Muscle layer of duodenum (tissue), 2 donors: ENCODE data around the gene PHACTR1.

ENCODE experiments used
- H3K27ac ChIP-seq: one replicate; pipeline ENCODE4 v1.7.0; 2013; ENCODE audit warnings: mild to moderate bottlenecking, low read length
- H3K27me3 ChIP-seq: one replicate; pipeline ENCODE4 v1.7.0; 2013; ENCODE audit warnings: low read depth, mild to moderate bottlenecking, control low read depth, low read length
- H3K36me3 ChIP-seq, 2 donors: one replicate each; pipeline ENCODE4 v1.7.0; 2013; ENCODE audit warnings: low read length in 2 of 2, control low read depth in 1 of 2, mild to moderate bottlenecking in 1 of 2; ENCODE audit not compliant: insufficient read depth in 2 of 2, control insufficient read depth in 1 of 2
- H3K4me1 ChIP-seq, 2 donors: one replicate each; pipeline ENCODE4 v1.7.0; 2013; ENCODE audit warnings: low read length in 2 of 2, mild to moderate bottlenecking in 2 of 2, control low read depth in 1 of 2, moderate library complexity in 1 of 2; ENCODE audit not compliant: insufficient read depth in 2 of 2, control insufficient read depth in 1 of 2
- H3K4me3 ChIP-seq, 2 donors: one replicate each; pipeline ENCODE4 v1.7.0; 2013; ENCODE audit warnings: low read length in 2 of 2, low read depth in 1 of 2, mild to moderate bottlenecking in 1 of 2
- H3K9me3 ChIP-seq, 2 donors: one replicate each; pipeline ENCODE4 v1.7.0; 2013; ENCODE audit warnings: low read length in 2 of 2, control low read depth in 1 of 2, mild to moderate bottlenecking in 1 of 2; ENCODE audit not compliant: control insufficient read depth in 1 of 2
- donor health status: healthy.

The PHACTR1 gene

DNA sequence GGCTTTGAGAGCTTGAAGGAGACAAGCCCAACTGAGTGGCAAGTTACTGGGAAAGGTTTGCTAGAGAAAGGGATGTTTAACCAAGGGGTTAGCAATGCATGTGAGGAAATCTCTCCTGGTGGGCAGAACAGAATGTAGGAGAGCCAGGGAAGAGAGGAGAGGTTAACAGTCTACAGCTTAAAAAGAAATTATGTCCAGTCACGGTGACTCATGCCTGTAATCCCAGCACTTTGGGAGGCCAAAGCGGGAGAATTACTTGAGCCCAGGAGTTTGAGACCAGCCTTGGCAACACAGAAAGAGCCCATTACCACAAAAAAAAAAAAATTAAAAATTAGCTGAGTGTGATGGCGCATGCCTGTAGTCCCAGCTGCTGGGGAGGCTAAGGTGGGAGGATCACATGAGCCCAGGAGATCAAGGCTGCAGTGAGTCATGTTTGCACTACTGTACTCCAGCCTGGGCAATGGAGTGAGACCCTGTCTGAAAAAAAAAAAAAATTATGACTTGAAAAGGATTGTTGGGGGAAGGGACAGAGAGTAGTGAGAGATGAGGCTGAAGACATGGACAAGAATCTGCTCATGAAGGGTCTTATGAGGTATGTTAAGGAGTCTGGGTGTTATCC is 346.8 kb downstream of the PHACTR1 start:
- Histone ChIP-seq H3K9me3 (no peaks in the 10 kb centered on the region), H3K27me3 (no peaks in the 10 kb centered on the region), H3K4me1 (no peaks in the 10 kb centered on the region), H3K36me3 (no peaks in the 10 kb centered on the region), H3K27ac (no peak overlapping the region), H3K4me3 (no peak overlapping the region)

DNA sequence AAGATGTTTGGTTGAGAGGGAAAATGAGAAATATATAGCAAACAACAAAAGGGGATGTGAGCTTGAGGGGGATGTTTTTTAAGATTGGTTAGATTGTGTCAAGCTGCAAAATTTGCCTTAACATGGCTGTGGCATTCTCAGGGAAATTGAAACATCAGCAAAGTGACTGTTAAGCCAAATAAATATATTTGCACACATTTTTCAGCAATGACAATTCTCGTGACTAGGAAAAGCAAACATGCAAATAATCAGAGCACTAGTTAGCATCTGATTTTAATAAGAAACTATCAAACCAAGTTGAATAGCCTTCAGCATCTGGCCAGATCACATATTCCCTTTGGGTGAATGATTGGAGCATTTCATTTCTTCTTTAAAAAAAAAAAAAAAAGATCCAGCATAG is 349.0 kb downstream of the PHACTR1 start:
- no peaks in the 10 kb centered on the region for H3K36me3 ChIP-seq
- H3K4me3 ChIP-seq = no peak overlapping the region
- no peaks in the 10 kb centered on the region for H3K27me3 ChIP-seq
- no peak overlapping the region for H3K27ac ChIP-seq
- H3K4me1 ChIP-seq = no peaks in the 10 kb centered on the region
- H3K9me3 ChIP-seq = no peaks in the 10 kb centered on the region

DNA sequence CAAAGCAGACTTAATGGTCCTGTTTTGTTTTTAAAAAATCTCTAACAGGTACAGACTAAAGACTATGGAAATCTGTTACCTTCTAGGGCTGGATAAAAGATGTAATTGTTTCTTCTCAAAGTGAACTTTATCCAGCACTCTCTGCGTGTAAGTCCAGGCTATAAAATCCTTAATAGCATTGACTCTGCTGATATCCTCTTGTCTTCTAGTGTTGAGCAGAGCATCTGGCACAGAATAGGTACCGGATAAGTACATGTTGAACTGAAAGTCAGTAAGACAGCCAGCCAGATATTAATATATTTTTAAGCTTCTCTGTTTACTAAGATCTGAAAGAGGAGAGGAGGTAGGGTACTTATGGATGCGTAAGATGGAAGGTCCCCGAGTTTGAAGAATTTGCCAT is 349.5 kb downstream of the PHACTR1 start:
- H3K4me1 ChIP-seq = no peaks in the 10 kb centered on the region
- H3K27ac ChIP-seq = no peak overlapping the region
- no peaks in the 10 kb centered on the region for H3K9me3 ChIP-seq
- no peak overlapping the region for H3K4me3 ChIP-seq
- H3K27me3 ChIP-seq = no peaks in the 10 kb centered on the region
- no peaks in the 10 kb centered on the region for H3K36me3 ChIP-seq

DNA sequence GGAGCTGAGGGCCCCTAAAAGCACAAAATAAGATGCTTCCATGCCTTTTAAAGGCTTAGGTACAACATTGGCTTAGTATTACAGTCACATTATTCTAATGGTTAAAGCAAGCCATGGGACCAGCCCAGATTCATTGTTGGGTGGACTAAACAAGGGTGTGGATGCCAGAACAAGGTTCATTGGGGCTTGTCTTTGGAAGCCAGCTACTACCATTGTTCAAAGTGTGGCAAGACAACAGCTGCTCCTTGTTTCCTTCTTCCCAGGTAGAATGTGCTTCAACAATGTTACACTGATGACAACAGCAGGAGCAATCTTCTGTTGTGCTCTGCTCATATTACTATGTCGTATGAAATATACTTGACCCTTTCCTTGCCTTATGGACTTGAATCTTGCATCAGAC is 350.3 kb downstream of the PHACTR1 start:
- Histone ChIP-seq H3K4me3 (no peak overlapping the region), H3K27me3 (no peaks in the 10 kb centered on the region), H3K27ac (no peak overlapping the region), H3K9me3 (no peaks in the 10 kb centered on the region), H3K4me1 (no peaks in the 10 kb centered on the region), H3K36me3 (no peaks in the 10 kb centered on the region)

DNA sequence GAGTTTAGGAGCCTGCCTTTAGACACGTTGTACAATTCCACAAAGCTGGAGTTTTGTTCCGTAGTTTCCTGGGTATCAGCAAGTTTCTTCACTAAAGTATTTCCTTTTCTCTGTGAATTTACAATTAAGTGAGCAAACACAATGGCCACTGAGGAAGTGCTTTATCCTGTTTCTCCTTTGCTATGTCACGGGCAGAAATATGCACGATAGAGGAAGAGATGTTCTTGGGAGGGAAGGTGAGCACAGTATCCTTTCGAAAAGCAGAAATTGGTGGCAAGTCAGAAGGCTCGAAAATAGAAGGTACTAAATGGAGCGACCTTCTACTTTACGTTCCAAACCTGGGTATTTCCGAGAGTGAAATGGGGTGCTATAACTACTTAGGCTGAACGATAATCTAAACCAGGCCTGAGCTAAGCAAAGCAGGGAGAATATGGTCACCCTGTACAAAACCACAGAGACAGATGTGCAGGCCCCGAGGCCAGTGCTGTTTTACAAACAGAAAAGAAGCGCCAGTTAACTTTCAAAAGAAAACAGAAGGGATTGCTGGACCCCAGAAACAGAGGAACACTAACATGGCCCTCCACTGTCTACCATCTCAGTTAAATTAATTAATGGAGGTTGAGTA is 352.1 kb downstream of the PHACTR1 start:
- no peaks in the 10 kb centered on the region for H3K36me3 ChIP-seq
- H3K4me1 ChIP-seq = no peaks in the 10 kb centered on the region
- no peak overlapping the region for H3K4me3 ChIP-seq
- H3K27me3 ChIP-seq = no peaks in the 10 kb centered on the region
- no peaks in the 10 kb centered on the region for H3K9me3 ChIP-seq
- H3K27ac ChIP-seq = no peak overlapping the region

DNA sequence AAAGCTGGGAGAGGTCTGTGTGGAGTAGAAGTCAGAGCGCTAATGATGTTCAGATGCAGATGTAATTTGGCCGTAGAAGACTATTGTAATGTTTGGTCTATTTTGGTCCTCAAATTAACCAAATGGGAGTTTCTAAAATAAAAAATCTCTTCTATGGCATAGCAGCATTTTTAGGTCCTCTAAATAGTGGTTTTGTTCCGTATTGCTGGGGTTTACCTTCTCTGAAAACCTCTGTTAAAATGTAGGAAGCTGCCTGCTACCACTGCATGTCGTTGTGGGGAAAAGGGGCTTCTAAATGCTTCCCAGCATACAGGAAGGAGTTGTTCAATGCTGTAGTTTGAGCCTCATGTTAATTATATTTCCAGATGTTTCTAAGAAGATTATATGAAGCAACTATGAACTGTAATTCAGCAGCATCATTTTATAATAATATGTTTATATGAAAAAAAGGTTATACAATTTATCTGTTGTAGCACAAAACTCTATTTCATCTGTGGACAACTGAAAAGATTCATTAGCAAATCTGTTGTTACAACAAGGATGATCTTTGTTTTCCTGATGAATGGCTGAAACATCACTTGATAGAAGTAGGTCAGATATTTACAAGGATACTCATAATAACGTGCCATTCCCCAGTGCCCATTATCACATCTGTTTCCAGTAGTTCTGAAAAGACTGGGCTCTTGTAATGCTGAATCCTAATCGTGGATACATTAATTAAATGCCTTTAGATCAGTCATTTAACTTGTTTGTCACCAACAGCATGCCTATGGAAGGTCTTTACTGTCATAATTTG is 355.2 kb downstream of the PHACTR1 start:
- H3K9me3 ChIP-seq = no peaks in the 10 kb centered on the region
- no peaks in the 10 kb centered on the region for H3K27me3 ChIP-seq
- H3K27ac ChIP-seq = no peak overlapping the region
- H3K4me1 ChIP-seq = no peaks in the 10 kb centered on the region
- H3K36me3 ChIP-seq = no peaks in the 10 kb centered on the region
- H3K4me3 ChIP-seq = no peak overlapping the region

DNA sequence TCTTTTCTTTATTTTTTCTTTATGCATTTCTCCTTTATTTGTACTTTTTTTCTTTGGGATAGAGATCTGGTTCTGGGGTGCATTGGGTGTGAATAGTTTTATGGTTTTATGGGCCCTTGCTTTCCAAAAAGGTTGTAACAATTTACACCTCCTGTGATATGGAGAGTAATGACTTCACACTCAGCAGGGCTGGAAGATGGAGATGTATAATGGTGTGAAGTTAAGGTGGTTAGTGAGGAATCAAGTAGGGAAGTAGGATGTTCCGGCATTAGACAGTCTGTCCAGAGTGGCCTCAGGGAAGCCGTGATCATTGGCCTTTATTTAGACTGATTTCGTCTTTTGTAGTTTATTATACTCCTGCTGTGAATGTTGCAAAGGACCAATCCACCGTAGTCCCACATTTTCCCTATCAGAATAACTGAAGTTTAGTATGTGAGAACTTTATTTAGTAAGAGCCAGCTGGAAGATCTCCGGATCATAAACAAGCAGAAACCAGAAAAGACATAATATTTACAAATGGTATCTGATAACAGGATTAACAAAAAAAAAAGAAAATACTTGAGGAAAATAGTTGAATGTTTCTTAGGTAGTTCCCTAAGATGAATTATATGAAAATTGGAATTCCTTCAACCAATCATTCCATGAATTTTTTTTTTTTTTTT is 356.2 kb downstream of the PHACTR1 start:
- no peak overlapping the region for H3K4me3 ChIP-seq
- H3K4me1 ChIP-seq = no peaks in the 10 kb centered on the region
- H3K27ac ChIP-seq = no peak overlapping the region
- H3K27me3 ChIP-seq = no peaks in the 10 kb centered on the region
- no peaks in the 10 kb centered on the region for H3K9me3 ChIP-seq
- no peaks in the 10 kb centered on the region for H3K36me3 ChIP-seq

DNA sequence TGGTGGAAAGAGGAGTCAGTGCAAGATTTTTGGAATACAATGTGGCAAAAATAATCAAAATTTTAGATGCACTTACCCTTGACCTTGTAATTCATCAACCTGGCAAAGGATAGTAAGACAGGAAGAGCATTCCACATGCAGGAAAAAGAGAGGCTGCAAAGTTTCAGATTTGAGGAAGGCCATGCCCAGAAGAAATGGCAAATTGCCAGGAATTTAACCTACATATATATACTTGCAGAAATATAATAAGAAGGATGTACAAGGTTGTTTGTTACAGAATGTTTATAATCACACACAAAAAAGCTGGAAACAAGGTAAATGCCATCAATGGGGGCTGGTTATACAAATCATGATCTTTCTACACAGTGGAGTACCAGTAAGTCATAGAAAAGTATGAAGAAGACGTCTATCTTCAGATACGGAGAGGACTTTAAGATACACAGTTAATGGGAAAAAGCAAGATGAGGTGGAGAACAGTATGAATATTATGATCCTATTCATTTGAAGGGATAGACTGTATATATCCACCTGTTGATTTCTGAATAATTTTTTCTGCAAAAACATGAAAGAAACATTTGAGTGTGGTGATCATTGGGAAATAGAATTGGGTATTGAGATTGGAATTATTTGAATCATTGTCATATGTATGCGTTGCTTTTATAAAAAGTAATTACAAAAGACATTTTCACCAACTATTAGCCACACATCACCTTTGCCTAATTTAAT is 358.0 kb downstream of the PHACTR1 start:
- Histone ChIP-seq H3K4me3 (no peak overlapping the region), H3K9me3 (no peaks in the 10 kb centered on the region), H3K36me3 (no peaks in the 10 kb centered on the region), H3K4me1 (peaks cover 0 to 6% of the 10 kb centered on the region in 2 donors), H3K27me3 (no peaks in the 10 kb centered on the region), H3K27ac (no peak overlapping the region)

DNA sequence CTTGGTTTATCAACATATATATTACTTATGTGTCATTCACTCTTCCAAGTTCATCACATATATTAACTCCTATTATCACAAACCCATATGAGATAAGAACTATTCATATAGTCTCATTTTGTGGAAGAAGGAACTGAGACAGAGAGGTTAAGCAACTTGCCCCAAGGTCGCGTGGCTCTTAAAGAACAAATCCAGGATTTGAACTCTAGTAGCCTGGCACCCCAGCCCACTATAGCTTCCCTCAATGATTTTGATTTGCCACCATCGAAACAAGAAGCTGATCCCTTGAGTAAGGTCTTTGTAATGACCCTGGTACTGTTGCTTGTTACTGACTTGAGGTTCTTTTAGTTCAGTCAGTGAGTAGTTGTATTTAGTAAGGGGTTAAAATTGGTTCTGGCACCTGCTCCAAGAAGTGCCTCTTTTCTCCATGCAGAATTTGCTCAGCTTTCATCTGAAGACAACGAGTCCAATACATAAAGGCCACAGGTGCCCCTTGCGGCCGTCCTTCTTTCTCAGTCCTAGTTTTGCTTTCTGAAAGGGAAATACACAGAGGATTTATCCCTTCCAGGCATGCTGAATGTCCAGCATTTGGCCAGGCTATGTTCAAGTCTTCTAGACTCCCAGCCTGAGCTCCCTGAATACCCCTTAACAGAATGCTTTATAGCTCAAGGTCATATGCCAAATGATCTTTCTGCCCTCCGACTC is 358.7 kb downstream of the PHACTR1 start:
- Histone ChIP-seq H3K9me3 (no peaks in the 10 kb centered on the region), H3K4me3 (no peak overlapping the region), H3K27ac (no peak overlapping the region), H3K27me3 (no peaks in the 10 kb centered on the region), H3K36me3 (no peaks in the 10 kb centered on the region), H3K4me1 (peaks cover 0 to 6% of the 10 kb centered on the region in 2 donors)

DNA sequence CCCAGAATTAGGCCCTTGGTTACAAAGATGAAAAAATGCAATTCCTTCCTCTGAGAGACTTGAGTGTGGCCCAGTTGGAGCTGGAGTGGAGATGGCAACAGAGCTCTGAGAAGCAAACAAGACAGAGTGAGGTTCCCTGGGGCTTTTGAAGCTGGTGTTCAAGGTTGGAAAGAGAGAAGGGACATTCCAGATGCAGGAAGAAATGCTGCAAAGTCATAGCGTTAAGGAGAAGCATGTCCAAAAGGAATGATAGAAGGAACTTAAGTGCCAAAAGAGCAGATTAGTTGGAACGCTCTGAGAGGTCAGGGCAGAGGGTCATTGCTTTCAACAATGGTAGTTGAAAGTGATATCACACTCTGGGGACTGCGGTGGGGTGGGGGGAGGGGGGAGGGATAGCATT is 360.0 kb downstream of the PHACTR1 start:
- Histone ChIP-seq H3K27me3 (no peaks in the 10 kb centered on the region), H3K27ac (no peak overlapping the region), H3K4me3 (no peak overlapping the region), H3K36me3 (no peaks in the 10 kb centered on the region), H3K9me3 (no peaks in the 10 kb centered on the region), H3K4me1 (peaks cover 0 to 6% of the 10 kb centered on the region in 2 donors)
